Activated T-cell treated with anti-CD3 and anti-CD28 coated beads for 24 hours (primary cell): Measurements from ENCODE around the gene MPG.

Source experiments
- DNase-seq: peaks from one replicate; pipeline ENCODE4 v3.0.0-alpha.2; 2020; ENCODE audit warnings: low read depth

Gene MPG

DNA sequence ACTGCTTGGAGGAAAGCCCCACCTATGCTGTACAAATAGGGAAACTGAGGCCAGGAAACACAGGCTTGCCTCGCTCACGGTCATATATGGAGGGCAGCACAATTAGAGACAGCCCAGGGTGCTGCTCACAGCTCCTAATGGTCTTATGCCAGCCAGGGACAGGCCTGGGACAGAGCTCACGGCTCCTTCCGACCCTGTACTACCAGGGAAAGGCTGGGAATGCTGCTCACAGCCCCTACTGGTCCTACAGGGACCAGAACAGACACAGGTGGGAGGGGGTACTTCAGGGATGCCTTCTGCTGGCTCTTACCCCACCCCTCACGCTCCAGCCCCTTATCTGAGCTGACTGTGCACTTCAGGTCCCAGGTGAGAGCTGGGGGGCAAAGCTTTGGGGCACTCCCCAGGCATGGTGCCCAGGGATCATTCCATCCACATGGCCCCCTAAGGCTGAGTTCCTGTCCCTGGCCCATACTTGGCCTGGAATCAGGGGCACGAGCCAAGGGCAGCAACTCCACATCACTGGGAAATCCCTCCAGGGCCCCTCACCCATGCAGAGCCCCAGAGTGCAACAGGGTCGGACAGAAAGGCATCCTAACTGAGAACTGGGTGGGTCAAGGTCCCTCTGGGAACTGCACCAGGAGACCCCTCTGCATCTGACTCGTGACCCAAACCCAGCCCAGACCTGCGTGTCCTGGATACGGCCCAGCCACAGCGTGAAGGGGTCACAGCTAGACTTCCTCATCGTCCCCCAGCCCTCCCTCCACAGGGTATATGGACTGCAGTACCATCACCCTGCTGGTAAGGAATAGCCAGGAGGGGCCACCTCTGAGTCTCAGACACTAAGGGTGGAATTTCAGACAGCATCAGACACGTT, 11.5 kb upstream of the MPG start:
- DNase-seq: no peak

DNA sequence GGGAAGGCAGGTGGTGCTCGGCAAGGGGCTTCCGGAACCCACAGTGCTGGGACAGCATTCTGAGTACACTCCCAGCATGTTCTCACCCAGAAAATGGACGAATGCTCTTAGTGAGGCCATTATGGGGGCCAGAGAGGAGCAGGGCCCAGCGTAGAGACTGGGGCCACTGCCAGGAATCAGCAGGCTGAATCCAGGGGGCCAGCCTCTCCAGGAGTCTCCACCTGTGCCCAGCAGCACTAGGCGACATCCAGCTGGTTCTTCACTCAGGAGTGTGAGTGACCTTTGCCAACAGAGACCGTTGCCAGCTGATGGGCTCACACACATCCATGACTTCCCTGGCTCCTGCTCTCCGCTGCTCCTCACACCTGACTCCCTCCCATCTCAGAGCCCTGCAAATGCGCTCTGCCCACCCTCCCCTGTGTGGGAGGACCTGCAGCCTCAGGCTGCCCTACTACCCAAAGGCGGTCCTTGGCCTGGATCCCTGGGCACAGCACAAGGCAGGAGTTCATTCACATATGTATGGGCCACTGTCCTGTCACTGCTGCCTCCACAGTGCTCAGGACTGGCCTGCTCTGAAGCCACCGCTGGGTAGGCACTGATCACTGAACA, 10.7 kb upstream of the MPG start:
- no peak for DNase-seq

DNA sequence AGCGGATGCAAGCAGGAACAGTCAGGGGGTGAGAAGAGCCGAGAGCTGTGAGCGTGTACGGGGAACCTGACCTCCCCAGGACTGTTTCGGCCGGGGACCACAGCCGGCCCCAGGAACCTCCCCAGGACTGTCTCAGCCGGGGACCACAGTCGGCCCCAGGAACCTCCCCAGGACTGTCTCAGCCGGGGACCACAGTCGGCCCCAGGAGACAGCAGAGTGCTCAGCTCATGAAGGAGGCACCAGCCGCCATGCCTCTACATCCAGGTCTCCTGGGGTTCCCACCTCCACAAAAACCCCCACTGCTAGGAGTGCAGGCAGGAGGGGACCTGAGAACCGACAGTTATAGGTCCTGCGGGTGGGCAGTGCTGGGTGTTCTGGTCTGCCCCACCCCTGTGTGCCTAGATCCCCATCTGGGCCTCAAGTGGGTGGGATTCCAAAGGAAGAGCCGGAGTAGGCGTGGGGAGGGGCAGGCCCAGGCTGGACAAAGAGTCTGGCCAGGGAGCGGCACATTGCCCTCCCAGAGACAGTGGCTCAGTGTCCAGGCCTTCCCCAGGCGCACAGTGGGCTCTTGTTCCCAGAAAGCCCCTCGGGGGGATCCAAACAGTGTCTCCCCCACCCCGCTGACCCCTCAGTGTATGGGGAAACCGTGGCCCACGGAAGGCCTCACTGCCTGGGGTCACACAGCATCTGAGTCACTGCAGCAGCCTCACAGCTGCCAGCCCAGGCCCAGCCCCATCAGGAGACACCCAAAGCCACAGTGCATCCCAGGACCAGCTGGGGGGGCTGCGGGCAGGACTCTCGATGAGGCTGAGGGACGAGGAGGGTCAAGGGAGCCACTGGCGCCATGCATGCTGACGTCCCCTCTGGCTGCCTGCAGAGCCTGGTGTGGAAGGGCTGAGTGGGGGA, 9.9 kb upstream of the MPG start:
- DNase-seq: no peak

DNA sequence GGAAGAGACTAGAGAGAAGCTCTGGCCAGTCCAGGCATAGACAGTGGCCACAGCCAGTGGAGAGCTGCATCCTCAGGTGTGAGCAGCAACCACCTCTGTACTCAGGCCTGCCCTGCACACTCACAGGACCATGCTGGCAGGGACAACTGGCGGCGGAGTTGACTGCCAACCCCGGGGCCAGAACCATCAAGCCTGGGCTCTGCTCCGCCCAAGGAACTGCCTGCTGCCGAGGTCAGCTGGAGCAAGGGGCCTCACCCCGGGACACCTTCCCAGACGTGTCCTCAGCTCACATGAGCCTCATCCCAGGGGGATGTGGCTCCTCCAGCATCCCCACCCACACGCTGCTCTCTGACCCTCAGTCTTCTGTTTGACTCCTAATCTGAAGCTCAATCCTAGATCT, 8.8 kb upstream of the MPG start:
- DNase-seq: no peak

DNA sequence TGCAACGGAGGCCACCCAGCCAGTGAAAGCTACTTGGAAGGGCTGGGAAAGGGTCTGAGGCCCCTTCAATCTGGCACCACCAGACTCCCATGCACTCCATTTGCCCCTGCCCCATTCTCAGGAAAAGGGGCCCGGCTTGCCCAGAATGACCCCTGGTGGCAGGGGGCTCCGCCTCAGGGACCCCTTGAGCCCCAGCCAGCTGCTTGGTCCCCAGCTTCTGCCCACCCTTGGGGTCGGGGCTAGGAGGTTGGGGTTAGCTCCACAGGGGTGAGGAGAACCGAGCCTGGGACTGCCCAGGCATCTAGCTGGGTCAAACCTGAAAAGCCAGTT, 6.8 kb upstream of the MPG start:
- no peak for DNase-seq

DNA sequence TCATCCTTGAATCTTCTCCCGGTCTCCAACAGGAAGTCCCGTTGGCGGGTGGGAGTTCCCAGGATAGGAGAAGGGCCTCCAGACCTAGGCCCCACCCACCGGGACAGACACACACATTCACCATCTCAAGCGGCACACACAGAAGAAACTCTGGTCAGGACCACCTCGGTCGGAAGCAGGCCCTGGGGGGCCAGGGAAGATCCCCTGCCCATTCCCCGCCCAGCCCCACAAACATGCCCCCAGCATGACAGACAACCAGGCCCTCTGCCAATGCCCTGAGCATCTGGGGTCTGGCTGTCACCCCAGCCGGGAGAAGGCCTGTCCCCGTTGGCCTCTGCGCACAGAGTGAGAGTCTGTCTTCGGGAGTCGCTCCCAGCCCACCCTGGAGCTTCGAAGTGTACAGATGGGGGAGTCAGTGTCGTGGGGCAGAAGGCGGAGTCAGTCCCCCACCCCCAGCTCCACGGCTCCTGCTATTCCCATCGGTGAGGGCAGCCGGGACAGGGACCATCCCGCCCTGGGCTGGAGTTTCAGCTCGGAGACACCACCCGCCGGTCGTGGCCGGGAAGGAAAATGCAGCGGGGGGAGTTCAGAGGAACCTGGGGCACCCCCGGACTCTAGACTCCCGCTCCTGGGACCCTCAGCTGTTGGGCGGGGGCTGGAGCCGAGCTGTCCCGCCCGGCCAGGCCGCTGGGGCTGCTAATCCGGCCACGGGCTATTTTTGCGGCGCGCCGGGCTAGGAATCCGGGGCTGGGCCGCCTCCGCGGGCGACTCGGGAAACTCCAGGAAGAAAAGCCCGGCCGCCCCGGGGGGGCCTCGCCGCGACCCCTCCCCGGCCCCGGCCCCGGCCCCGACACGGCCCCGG, 6.3 kb upstream of the MPG start:
- no peak for DNase-seq

DNA sequence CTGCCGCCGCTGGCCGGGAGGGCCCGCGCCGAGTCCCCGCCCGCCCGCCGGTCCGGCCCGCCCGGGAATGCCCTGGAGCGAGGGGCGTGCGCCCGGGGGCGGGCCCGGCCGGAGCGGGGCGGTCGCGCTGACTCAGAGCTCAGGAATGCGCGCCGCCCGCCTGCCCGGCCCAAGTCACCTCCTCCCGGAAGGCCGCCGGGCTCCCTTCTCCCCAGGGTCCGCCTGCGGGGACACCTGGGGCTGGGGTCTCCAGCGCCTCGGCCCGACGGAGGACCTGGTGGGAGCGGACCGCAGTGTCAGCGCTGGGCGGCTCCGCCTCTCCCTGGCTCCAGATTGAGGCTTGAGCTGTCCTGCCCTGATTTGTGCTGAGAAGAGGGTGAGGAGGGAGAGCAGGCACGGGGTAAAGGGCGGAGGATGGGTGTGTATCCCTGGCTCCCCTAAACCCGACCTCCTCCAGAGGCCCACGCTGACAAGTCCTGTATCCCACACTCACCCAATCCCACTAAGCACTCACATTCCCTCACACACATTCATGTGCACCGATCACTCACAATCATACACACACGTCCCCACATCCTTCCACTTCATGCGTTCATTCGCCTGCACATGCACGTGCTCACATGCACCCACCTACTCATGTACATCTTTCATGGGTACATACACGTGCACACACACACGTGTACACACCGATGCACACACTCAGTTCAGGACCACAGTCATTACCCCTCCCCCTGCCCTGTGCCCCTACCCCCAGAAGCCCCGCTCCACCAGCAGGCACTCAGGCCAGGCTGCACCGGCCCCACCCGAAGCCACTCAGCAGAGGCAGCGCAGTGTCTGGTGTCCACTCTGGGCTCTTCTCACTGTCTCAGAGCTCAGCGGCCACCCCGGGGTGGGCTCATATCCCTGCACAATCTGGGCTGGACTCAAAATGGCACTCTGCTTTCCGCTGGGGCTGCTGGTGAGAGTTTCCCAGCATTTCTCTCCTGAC, 5.2 kb upstream of the MPG start, which contains the start of gene RHBDF1:
TSS of gene RHBDF1 (minus strand) at position 71 of the 988 bp plus-strand sequence. CDS start 7,616 bp downstream, outside the sequence.
- DNase-seq: no peak

DNA sequence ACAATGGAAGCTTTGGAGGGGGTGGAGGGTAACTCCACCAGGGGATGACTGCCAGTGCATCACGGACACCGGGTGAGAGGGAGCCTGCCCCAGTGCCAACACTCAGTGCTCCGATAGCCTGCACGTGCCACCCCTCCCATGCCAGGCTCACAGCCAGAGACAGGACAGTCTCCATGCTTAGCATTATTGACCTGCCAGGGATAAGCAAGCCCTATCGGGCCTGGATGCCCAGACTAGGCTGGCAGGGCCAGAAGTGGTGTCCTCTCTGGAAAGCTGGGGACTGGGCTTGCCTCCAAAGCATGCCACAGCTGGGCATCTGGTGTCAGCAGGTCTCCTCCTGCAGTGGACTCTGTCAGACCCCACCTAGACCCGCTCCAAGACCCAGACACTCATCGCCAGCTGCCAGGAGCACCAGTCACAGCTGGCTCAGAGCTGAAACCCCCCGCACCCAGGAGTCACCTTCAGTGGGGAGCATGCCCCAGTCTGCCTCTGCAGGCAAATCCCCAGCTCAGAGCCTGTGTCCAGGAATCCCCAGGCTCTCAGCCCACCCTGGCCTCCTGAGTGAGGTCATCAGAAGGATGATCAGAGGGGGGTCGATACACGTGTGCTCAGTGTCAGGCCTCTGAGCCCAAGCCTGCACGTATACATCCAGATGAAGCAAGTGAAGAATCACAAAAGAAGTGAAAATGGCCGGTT, 3.8 kb upstream of the MPG start:
- no peak for DNase-seq

DNA sequence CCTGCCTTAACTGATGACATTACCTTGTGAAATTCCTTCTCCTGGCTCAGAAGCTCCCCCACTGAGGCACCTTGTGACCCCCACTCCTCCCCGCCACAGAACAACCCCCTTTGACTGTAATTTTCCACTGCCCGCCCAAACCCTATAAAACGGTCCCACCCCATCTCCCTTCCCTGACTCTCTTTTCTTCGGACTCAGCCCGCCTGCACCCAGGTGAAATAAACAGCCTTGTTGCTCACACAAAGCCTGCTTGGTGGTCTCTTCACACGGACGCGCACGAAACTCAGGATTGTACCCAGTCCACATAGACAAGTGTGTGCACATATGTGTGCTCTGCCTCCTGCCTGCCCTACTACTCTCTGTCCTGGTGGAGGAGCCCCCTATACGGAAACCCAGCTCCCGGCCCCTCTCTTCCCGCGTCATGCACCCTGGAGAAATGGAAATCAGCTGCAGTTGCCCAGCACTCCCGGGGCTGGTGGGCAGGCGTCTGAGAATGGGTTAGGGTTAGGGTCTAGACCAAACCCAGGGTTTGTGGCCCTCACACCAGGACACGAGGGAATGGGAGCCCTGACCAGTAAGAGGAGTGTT, 3.2 kb upstream of the MPG start:
- DNase-seq: no peak

DNA sequence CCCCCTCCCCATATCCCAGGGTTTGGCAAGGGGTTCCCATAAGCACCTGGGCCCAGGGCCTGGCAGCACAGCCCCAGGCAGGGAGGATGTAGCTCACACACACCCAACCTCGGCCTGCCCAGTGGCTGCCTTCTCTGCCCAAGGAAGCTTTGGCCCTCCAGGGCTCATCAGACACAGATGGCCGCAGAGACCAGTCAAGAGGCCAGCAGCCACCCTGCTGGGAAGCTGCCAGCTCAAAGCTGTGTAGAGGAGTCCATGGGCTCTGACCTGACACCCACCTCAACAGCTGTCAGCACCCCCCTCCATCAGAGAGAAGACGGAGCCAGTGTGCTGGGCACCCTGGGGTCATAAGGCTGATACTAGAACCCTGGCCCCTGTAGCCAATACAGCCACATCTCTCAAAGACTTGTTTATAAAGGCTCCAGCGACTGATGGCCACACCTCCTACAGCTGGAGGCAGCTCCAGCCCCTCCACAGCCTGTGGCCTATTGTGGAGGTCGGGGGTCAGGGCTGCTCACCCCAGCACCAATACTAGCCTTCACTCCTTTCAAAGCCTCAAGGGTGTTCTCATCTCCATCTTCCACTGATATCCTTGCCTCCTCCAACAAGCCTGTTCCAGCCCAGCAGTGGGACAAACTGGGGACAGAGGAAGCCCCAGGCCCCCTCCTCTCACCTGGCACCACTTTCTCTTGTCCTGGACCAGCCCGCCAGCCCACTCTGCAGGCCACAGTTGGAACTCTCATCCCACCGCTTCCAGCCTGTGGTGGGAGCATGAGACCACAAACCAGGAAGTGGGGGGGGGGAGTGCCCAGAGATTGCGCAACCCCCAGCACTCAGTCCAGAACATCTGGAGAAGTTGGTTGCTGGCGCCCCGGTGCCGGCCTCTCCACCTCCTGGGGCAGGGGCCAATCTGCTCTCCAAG, 2.2 kb upstream of the MPG start:
- DNase-seq: no peak

DNA sequence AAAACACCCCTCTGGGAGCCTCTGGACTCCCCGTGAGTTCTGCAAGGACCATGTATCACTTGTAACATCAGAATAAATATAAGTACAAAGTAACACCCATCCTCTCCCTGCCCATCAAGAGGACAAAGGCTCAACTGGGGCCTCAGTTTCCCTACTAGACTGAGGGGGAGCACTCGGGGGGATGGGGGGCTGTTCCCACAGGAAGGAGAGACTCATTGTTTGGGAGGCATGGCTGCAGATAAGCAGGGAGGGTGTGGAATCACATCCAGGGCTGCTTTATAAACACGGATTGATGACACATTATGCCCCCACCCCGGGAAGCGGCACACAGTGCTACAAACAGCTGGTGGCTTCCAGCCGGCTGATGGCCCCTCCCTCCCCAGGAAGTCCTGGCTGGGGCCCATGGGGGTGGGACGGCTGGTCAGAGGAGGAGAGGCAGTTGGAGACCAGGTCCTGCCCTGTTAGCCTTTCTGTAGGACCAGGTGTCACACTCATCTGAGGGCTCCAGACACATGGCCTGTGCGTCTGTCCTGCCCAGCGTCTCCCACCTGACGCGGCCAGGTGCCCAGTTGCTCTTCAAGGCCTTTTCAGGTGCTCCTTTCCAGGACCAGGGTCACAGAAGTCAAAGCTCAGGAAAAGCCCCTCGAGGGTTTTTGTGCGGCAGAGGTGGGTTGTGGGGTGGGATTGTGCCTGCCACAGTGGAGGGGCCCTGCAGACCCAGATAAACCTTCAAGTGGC, 1.3 kb upstream of the MPG start:
- DNase-seq: no peak

DNA sequence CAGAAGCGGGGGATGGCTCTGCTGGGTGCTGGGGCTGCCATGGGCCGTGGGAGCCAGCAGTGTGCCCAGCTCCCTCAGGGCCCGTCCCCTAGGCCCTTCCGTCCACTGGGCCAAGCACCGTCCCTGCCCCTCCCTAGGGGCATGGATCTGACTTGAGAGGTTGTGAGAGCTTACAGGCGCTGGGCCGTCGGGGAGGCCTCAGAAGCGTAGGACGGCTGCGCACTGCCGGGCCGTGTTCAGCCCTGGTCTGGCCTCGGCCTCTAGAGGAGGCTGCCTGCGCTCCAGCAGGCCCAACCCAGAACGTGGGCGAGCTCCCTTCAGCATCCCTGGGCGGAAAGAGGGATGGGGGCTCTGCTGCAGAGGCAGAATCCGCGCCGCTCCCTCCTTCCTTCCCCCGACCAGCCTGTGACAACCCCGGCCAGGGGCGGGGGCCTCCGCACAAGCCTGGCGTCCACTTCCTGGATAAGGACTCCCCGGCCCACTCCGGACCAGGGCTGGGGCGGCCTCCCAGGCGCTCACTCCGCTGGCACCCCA, 685 bp upstream of the MPG start:
- DNase-seq: peak; percentile 12

DNA sequence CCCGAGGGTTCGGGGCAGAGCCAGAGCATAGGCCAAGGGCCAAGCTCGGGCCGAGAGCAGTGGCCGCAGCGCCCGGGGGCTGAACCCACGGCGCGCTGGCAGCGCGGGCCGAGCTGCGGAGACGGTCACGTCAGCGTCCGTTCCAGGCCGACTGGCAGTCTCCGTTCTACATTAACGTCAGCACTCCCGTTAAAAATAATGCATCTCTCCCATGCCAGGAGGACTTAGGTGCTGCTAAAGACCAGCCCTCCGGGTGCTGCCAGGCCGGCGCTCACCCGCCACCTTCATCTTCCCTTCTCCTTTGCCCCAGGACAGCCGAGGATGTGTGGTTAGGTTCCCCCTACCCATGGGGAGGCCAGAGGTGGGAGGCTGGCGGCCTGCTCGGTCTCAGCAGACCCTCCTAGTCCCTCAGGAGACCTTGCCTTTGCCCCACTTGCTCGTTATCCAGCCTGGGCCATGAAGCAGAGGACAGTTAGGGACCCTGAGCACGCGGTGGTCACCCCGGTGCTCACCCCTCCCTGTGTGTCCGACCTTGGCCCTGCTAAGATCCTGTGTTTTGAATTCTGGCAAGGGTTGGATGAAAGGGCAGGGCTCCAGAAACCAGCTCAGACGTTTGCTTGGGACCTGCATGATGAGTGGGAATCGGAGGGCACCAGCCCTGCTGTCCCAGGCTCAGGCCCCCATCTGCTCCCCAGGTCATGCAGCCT, 572 bp downstream of the MPG start:
- peak; percentile 7 for DNase-seq

DNA sequence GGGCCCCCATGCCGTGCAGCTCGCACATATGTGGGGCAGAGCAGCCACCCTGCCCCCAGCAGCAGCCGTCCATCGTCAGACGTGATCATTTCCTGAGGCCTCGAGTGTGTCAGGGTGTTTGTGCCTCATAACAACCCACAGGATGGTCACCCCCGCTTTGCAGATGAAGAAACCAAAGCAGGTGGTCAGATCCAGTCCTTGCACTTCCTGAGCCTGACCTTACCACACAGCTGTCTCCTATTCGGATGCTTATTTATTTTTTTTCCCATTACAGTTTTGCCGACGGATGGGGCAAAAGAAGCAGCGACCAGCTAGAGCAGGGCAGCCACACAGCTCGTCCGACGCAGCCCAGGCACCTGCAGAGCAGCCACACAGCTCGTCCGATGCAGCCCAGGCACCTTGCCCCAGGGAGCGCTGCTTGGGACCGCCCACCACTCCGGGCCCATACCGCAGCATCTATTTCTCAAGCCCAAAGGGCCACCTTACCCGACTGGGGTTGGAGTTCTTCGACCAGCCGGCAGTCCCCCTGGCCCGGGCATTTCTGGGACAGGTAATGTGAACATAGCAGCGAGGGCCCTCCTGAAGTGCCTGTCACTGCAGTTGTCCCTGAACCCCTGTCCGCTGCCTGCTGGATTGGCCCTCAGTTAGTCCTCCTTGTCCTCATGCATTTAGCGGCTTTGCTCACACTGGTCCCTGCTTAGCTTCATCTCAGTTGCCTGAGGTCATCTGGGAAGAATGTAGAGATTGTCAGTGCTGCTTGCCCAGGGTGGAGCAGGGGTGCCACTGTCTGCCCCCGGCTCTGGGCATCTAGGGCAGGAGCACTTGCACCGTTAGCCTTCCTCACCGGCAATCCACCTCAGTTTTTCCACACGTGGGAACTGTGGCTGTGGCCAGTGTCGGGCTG, 1.4 kb downstream of the MPG start:
- DNase-seq: no peak

DNA sequence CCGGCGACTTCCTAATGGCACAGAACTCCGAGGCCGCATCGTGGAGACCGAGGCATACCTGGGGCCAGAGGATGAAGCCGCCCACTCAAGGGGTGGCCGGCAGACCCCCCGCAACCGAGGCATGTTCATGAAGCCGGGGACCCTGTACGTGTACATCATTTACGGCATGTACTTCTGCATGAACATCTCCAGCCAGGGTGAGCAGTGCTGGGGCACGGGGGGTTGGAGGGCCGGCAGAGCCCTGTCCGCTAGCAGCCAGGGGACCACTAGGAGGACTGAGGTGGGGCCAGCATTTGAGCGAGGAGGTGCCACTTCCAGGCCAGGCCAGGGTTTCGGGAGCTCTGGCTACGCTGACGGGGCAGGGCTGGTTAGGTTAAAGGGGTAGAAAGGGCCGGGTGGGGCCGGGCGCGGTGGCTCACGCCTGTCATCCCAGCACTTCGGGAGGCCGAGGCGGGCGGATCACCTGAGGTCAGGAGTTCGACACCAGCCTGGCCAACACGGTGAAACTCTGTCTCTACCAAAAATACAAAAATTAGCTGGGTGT, 5.1 kb downstream of the MPG start:
- no peak for DNase-seq
